DND-41 (cell line): ENCODE results near the gene MEAK7.

ENCODE experiments used
- EZH2 ChIP-seq: IDR thresholded peaks from 3 replicates; pipeline ENCODE4 v1.6.1; 2012; ENCODE audit warnings: borderline replicate concordance, low read depth, mild to moderate bottlenecking, moderate library complexity, low read length, inconsistent platforms; ENCODE audit not compliant: severe bottlenecking
- TF ChIP-seq, protein P1 (sequence below): IDR thresholded peaks from 2 replicates; pipeline ENCODE4 v1.5.1; 2012; ENCODE audit warnings: borderline replicate concordance, low read length, moderate library complexity, mild to moderate bottlenecking; ENCODE audit not compliant: poor library complexity, severe bottlenecking; ENCODE audit errors: extremely low read depth

- TF ChIP-seq, protein P1, sequence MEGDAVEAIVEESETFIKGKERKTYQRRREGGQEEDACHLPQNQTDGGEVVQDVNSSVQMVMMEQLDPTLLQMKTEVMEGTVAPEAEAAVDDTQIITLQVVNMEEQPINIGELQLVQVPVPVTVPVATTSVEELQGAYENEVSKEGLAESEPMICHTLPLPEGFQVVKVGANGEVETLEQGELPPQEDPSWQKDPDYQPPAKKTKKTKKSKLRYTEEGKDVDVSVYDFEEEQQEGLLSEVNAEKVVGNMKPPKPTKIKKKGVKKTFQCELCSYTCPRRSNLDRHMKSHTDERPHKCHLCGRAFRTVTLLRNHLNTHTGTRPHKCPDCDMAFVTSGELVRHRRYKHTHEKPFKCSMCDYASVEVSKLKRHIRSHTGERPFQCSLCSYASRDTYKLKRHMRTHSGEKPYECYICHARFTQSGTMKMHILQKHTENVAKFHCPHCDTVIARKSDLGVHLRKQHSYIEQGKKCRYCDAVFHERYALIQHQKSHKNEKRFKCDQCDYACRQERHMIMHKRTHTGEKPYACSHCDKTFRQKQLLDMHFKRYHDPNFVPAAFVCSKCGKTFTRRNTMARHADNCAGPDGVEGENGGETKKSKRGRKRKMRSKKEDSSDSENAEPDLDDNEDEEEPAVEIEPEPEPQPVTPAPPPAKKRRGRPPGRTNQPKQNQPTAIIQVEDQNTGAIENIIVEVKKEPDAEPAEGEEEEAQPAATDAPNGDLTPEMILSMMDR, result no peak
- no peak for TF ChIP-seq EZH2
Measured at GRCh38 chr16:84547546-84548061, 43.1 kb upstream of the MEAK7 start.
